Stimulated activated CD4-positive, alpha-beta T cell treated with anti-CD3 and anti-CD28 coated beads, TNF-alpha, amount 100 ng/mL, for 1 hour (primary cell): ENCODE measurements around the gene ATP11C.

ENCODE experiments used
- DNase-seq, 3 donors: peaks; one replicate each; pipeline ENCODE4 v3.0.0-alpha.2; 2020; ENCODE audit warnings: low read depth in 3 of 3, low spot score in 1 of 3

Gene ATP11C

DNA sequence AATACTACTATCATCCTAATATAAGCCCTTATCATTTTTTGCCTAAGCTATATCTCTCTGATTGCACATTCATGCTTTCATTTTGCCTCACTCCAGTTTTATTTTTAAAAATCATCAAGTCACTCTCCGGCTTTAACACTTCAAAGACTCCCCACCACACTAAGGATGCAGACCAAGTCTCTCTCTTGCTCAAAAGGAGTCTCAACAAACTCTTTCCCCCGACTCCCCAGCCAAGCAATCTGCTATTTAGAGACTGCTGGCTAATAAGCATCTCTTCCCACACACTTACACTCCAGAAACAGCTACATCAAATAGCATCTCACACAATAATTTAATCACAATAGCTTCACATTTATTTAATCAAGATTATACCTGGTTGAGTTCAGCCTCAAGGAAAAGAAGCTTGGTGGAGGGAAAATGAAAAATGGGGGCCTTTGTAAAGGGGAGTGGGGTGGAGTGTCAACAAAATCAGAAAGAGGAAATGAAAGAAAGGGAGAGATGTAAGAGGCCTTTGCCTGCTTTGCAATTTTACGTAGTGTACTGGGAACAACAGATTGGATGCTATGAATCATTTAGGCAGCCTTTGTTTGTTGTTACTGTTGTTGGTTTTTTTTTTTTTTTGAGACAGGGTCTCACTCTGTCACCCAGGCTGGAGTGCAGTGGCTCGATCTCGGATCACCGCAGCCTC lies 120.8 kb downstream of the ATP11C start:
- DNase-seq: no peak

DNA sequence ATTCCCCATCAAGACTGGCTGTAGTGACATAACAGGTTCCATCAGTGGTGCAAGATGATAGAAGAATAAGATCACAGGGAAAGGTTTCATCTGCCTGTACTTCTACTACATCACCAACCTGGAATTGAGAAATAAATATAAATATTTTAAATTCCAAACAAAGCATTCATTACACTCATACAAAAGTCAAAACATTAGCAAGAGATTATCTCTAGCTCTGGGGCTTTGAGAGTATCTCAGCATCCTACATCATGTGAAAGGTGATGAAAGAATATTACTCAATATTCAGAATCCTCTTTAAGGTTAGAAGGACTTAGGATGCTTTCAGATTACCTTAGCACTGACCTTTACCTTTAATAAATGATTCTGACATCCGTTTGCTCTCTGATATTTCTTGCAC lies 128.4 kb downstream of the ATP11C start:
- no peak for DNase-seq

DNA sequence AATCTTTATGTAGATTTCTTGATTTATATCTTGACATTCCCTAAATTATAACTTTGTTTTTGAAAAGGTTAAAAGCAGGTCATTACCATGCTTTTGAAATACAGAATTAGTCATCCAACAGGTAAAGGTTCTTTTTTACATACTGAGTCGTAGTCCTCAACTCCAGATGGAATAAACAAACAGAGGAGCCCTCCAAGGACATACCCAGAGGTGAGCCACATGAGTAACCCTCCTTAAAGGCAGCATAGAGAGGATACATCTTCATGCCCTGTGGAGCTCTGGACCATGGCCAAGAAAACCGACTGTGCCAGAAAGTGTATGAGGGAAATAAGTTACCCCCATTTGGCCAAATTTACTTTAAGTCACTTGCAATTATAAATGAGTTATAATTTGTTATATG lies 129.6 kb downstream of the ATP11C start:
- DNase-seq: no peak

DNA sequence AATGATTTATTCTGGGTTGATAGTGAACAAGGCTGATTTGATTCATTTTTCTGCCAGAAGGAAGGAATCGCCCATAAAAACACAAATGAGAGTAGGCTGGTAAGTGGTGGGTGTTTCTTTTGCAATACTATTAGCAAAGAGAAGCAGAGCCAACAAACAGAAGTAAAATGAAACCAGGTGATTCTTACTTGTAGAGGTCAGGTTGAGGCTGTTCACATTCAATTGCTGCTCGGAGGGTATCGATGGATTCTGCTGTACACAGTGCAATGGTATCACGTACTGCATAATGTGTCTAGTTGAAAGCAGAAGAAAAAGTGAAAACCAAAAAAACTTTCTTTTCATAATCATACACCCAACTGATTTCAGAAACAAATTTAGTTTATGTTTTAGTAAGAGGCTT lies 130.8 kb downstream of the ATP11C start:
- DNase-seq: no peak

DNA sequence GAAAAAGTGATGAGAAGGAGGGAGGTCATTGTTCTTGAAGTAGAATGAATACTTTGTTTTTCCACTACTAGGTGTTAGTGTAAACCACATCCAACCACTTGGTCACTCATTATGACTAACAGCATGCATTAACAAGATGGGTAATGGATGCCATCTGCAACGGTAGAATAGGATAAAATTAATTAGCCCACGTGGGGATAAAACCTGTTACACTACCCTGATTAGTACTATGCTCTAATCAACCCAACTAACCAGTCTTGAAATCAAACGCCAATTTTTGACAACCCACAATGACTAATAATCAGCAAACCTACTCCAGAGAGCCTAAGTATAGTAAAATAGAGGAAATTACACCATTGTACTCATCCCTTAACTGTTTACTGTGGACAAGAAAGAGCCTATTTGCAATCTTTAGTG lies 131.4 kb downstream of the ATP11C start:
- no peak for DNase-seq

DNA sequence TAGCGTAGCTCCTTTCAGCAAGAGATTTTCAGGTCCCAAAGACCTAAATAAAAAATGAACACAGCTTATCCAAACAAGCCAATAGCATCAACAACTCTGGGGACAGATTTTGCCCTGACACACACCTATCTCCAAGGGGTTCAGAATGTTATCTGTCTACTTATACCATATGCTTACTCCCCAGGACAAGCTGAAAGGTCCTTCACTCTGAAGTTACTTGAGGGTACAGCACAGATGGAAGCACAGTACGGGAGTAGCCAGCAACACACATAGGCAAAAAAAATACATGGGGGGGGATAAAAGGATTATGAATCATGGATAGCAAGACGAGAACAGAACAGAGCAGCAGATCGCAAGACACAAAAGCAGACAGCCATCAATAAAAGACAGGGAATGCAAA lies 134.2 kb downstream of the ATP11C start:
- DNase-seq: no peak

DNA sequence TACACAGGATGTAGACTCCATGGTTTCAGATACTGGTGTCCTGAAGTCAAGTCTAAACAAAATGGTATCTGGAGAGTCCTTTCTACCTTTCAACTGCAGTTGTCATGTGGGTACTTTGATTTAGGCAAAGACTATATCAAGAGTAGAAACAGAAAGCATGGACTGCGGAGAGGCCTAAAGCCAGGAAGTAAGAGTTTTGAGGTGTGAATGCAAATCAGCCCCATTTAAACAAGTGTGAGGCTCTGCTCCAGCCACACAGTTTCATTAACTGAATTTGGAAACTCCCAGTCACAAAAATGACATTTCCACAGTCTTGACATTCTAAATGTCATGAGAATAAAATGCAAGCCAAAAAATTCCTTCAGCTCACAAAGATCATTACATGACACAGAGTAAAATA lies 137.7 kb downstream of the ATP11C start:
- no peak for DNase-seq

DNA sequence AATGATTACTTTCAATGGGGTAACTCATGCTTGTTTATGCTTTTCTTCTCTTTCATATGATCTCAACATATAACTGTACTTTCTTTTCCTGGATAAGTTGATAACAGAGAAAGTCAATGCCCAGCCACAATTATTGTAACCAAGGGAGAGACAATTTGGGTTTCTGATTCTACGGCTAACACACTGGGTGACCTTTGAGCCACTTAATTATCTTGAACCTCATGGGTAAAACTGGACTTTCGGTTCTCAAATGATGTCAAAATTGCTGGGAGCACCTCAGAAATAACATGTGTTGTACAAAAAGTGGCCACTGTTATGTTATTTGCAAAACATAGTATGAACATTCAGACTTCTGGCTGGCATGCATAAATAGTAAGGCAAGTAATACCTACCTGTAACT lies 145.3 kb downstream of the ATP11C start:
- DNase-seq: no peak

DNA sequence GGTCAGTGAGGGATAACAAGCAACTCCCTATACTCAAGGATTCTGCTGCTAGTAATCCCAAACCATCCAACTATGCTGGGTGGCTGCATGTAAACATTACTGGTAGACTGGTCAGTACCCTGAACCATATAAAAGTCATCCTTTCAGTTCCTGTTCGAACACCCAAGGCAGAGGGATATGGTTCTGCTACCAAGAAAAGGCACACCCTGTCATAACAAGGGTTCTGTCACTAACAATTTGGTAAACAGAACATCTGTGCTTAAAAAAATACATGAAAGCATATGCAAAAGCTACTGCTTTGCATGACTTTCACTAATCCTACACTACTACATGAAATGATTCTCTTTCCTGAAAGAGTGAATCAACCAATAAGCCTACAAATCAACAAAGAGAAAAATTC lies 148.0 kb downstream of the ATP11C start:
- no peak for DNase-seq

DNA sequence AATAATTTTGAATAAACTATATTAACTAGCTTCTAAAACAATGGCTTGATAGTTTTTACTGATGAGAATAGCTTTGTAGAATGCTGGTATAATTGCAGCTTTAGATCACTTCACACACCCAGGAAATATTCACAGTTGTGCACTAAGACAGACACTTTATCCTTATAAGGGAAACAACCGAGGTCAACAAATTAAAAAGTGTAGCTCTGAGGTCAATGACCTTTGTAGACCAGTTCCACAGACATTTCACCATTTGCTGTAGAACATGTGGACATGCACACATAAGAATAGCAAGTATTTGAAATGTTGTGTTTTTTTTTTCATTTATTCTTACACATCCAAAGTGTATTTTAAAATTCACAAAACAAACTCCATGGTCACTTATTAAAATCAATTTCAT lies 148.9 kb downstream of the ATP11C start:
- DNase-seq: no peak

DNA sequence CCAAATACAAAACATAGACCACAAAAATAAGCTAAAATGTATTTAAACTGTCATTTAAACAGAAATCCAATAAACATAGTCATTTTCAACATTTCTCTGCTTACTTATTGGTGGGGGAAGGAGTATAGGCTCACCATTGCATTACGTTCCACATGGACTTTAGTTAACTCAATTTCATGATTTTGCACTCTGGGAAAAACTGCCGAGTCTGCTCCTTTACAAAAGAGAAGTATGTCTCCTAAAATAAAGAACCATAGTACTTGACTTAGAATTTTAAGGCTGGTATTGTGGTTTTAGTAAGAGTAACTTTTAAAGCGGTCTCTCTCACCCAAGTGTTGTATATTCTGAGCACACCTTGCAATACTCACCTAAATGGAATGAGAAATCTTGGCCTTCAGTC lies 149.8 kb downstream of the ATP11C start:
- DNase-seq: no peak

DNA sequence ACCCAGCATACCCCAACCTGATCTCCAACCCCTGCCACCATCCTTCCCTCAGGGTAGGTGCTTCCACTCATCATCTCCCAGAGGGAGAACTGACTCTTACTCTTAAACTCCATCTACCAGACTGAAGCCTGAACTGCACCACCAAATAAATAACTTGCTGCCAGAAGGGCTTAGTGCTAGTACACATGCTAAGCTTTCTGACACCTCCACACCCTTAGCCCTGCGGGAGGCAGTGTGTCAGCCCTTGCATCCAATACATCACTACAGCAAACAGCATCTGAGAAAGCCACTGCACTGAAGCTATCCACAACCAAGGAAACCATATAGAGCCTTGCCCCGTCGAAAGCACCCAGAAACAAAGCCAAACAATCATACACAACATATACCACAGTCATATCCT lies 156.3 kb downstream of the ATP11C start:
- DNase-seq: no peak

DNA sequence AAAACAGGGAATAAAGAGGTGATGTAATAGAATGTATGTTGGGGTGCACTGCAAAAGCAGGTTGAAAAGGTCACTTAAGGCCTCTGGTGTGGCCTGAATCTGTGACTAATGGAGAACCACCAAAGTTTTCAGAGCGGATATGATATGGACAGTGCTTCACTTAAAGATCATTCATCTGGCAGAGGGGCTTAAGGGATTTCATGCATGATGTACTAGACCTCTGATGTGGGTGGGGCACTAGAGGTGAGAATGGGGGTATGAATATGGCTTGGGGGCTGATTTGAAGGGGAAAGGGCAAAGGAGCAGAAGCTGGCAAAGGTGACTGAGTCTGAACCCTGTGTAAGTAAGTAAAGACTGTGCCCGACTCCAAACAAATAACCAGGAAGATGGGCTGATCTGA lies 162.5 kb downstream of the ATP11C start:
- DNase-seq: no peak

DNA sequence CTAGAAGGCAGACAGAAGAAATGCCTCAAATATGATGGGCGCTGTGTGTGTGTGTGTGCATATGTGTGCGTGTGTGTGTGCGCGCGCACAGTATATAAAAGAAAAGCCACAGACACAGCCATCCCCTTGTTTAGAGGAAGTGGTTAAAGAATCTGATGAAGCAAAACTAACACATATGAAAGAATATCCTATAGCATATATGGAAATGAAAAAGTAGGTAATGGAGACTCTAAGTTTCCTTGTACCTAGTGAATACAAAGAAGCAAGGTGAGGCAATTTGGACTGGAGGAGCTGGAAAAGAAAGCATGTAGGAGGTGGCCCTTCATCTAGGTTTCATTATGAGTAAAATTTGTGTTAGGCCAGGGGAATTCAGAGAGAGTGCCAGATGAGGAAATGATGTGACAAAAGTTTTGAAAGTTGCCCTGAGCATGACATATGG lies 166.3 kb downstream of the ATP11C start:
- no peak for DNase-seq

DNA sequence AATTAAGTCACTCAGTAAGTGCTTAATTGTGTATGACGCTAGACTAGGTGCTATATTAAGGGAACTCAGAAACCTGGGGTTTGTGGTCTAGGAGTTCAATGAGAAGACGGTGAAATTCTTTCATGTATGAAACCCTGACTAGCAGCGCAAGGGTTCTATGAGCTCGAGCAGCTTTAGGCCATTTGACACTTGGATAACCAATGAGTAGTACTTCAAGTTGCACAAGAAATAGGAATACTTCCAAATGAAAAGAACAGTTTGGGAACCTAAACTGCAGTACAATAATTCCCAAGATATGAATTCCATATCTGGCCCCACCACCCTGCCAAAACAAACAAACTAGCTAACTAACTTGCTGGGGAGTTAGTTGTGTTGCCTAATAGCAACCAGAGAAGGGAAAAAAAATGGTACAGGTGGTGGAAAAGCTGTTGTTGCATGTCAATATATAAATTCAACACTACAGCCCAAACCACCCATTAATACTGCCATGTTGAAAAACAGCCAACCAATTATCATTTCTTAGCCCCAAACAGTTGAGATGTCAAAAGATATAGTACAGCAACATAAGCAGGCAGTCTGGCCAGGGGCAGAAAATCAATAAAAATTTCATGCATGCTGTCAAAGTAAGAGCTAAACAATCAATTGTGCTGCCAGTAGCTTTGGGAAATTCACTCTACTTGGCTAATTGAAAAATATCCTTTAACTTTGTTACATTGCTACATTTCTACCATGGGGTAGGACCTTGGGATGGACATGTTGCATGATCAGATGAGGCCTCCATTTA lies 170.3 kb downstream of the ATP11C start:
- no peak for DNase-seq

DNA sequence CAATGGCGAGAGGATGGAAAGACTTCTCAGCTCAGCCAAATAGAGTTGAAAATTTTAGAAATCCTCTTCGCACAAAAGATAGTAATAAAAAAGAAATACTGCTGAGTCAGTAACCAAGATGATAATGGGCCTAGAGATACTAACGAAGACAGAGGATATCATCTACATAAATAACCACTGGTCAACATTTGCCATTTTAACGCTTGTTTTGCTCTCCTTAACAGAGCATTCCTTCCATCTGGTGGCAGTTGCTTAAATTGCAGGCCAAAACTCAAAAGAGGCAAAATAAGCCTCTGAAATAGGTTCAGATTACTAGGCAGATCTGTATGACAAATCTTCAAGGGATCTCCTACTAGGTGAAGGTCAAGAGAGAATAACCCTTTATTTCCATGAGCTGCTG lies 173.2 kb downstream of the ATP11C start:
- DNase-seq: no peak

DNA sequence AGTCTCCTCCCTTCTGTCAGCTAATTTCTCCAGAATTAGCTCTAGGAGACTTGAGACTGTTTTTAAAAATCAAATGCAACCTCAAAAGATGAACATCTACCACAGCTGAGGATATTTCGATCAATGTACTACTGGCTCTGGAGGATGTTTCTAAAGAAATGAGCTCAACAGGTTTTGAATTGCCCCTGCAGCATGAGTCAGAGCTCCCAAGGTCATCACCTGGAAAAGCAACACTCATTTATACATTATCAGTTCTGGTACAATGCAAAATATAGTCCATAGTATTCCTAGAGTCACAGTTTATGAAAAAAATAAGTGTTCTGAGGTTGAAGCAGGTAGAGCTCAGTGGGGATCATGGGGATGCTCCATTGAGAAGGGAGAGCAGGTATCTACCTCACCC lies 174.0 kb downstream of the ATP11C start:
- DNase-seq: no peak

DNA sequence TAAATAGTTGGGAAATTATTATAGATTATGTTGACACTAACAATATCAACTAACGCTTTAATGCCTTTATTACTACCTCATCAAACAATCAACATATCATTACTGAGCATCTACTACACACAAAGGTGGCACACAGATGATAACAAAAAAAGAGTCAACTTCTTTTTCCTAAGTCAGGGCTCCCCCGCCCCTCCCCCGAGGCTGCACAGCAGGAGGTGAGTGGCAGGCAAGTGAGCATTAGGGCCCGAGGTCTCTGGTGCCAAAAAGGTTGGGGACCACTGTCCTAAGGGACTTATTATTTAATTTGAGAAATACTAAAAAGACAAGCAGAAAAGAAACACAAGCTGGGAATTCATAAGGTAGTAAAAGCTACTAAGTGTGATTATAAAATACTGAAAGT lies 174.6 kb downstream of the ATP11C start:
- no peak for DNase-seq

DNA sequence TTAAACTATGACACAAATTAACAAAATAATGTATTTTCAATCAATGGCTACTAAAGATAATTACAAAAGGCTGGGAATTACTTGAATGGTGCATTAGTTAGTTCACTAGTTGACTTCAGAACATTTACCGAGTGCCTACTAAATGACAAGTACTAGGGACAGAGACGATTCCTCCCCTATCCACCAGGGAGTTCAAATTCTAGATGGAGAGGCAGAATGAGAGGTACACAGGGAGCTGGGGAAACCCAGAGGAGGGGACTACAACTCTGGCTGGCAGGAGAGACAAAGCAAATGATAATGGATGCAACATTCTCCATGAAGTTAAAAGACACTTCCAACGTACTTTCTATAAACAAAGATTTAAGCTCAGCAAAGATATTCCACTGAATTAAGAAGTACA lies 181.8 kb downstream of the ATP11C start:
- no peak for DNase-seq

DNA sequence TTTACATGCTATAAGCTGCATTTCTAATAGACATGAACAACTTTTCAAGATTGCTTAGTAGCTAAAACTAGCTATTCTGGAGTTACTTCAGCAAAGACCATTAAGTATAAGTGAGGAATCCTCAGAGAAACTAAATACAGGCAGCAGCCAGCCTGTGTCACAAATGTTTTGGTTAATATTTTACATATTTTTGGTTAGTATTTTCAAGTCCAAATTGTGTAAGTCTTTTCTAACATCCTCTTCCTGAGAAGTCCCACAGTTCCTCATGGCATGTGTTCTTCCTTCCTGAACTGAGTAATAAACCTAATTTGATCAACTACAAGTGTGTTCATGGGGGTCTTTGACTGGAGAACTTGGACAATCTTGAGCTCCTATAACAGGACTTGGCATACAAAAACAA lies 182.5 kb downstream of the ATP11C start:
- DNase-seq: no peak

DNA sequence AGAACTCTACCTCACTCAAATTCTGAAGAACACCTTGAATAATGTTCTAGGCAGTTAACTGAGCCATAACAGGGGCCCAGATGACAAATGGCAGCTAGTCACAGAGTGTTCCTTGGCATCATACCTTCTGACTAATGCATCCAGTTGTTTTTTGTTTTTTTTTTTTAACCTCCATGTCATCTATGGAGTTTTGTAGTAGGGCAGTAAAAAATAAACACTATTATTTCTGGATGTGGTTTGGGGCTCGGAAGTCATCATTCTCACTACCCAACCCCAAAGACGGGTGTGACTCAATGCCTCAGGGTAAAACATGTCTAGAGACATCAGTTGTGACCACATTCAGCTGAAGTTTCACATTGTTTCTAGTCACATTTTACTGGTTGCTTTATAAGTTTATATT lies 193.7 kb downstream of the ATP11C start:
- no peak for DNase-seq

DNA sequence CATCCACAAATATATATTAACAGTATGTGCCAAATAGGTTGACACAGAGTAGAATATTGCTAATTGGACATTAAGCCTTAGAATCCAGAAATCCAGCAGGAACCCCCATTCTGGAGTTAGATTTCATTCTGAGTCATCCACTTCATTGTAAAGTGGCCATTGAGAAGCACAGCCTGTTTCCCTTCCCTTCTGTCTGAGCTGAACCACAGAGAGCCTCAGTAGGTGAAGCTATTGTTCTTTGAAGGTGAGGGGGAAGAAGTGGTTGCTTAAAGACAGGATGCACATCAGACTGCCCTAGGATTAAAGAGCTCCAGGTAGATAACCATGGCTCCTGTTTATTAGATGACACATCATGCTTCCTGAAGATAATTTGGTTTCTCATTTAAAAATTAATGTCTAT lies 194.3 kb downstream of the ATP11C start:
- no peak for DNase-seq

DNA sequence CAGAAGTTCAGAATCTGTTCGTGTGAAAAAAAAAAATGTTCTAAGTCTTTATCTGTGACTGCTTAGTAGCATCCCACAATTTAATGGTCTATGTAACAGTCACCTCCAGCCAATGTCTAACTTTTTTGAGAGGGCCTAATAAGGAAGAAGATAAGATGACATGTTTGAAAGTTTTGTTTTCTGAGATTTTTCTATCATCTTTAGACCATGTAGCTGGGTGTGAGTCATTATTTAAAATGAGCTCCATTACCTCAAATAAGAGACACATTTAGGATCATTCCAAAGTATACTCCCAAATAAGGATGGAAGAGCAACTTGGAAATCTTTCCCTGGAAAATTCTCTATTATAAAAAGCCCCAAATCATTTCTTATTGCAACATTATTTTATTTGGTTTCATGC lies 196.7 kb downstream of the ATP11C start:
- no peak for DNase-seq
